GM19324 (cell line): ENCODE measurements around the gene ZDHHC12.

Experiments
- ATAC-seq: cut with Tn5 transposase; IDR thresholded peaks from one replicate; pipeline ENCODE4 v1.9.1; 2021; ENCODE audit warnings: mild to moderate bottlenecking, moderate library complexity; ENCODE audit not compliant: unreplicated experiment, low FRiP score

The ZDHHC12 gene

DNA sequence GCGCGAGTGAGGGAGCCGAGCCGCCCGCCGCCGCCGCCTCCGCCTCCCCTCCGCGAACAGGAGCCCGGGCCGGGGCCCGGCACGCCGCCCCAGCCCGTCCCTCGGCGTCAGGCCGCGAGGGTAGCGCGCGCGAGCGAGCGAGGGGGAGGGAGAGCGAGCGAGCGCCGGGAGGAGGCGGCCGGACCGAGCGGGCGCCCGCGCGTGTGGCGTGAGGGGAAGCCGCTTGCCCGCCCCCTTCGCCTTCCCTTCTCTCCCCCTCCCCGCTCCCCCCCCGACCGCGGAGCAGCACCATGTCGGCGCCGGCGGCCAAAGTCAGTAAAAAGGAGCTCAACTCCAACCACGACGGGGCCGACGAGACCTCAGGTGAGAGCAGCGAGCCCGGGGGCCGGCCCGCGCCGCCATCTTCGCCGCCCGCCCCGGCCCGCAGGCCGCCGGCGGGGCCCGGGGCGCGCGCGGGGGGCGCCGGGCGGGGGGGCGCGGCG lies 34.6 kb downstream of the ZDHHC12 start:
- ATAC-seq, result peak; percentile 16

DNA sequence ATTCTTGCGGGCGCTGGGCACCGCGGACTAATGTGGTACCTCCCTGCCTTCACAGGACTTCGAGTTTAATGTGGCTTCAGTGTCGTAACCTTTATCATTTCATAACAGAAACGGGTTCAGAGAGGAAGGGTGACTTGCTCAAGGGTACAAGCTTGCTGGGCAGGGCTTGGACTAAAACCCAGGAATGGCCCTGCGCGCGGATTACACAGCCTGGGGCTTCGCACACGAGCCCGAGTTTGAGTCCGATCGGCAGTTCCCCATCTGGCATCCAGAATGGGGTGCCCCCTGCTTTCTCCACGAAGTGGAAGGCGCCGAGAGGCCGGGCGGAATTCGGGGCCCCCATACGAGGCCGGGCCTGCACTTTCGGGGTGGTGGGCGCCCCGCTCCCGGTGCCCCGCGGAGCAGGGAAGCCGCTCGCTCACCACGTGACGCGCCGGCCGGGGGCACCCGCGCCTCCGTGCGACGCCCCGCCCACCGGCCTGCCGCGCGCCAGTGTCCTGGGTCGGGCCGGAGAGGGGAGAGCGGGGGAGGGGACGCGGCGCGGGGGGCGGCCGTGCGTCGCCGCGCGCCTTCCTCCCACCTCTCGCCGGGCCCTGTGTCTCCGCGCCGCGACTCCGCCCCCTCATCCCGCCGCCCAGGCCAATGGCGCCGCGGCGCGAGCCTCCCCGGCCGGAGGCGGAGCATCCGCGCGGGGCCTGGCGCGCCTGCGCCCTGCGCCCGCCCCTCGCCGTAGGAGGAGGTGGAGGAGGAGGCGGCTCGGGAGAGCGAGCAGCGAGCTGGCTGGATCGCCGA lies 35.2 kb downstream of the ZDHHC12 start, which contains the start of gene SET:
TSS of gene SET (plus strand) at position 722 of the 792 bp plus-strand sequence. CDS start 361 bp downstream, outside the sequence.
- peak; percentile 87 for ATAC-seq

DNA sequence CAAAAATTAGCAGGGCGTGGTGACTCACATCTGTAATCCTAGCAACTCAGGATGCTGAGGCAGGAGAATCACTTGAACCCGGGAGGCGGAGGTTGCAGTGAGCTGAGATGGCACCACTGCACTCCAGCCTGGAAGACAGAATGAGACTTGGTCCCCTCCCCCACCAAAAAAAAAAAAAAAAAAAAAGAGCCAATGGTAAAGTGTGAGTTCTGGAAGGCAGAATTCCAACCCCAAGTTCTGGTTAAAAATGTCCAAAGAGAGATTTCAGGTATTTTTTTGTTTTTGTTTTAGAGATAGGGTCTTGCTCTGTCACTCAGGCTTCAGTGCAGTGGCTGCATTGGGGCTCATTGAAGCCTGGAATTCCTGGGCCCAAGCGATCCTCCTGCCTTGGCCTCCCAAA lies 36.5 kb downstream of the ZDHHC12 start:
- no peak for ATAC-seq

DNA sequence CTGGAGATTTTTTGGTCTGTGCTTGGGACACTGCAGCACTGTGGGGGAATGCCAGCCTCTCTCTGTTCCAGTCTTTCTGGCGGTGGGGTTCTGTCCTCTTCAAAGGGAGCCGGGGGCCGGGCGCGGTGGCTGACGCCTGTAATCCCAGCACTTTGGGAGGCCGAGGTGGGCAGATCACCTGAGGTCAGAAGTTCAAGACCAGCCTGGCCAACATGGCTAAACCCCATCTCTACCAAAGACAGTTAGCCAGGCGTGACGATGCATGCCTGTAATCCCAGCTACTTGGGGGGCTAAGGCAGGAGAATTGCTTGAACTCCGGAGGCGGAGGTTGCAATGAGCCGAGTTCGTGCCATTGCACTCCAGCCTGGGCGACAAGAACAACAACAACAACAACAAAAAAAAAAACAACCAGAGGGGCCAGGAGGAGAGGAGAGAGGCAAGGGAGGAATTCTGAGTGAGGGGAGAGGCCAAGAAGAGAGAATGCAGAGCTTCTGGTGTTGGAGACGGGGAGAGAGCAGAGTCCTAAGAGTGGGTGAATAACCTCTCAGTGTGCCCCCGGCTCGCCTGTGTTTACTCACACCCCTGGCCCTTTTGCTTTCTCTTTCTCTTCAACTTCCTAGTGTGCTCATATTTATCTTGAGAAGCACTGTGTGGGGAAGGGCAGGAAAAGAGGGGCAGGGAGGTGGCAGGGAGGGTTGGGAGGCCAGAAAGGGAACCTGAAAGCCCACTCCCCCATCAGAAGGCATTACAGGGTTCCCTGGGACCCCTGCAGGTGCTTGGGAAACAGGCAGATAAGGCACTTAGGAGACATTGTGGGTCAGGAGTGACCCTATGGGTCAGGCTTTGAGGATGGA lies 38.1 kb downstream of the ZDHHC12 start:
- no peak for ATAC-seq

DNA sequence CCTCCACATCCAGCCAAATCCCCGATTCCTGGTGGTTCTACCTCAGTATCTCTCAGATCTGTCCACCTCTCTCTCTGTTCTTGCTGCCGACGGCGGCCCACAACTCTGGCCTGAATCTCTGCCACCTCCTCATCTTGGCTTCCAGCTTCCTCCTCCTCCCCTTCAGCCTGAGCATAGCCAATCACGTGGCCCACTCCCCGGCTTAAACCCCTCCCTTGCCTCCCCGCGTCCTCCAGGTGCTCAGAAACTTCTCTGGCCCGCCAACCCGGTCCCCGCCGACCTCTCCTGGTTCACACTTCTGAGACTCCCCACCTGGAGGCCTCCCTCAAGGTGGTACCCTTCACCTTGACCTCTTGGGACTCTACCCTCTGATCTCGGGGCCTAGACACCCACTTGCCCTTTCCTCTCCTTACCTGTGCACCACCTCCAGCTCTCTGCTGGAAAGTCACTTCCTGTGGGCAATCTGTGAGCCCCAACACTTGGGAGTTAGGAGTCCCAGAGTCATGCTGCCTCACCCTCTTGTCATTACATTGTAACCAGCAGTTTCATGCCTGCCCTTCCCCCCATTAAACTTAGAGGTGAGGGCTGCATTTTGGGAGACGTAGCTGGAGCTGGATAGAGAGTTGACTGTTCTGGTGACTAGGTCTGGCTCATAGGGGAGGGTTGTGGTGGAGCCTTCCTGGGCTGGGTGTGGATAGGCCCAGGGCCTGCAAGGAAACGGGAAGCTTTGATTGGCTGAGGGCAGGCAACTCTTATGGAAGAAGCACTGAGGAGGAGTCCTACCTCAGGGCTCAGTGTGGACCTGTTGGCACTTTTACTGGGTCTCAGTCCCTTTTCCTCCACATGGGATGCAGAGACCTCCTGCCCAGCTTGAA lies 39.4 kb downstream of the ZDHHC12 start:
- no peak for ATAC-seq

DNA sequence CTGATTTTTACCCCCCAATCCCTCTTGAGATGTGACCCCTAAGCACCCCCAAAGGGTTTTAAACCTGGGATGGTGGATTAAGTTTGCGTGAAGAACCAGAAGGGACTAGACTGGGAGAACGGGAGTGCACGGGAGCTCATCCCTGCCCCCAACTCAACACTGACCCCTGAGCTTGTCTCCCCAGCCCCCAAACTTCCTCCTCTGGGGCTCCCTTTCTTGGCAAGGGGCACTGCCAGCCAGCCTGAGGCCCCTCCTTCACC lies 39.9 kb downstream of the ZDHHC12 start:
- ATAC-seq, result no peak

DNA sequence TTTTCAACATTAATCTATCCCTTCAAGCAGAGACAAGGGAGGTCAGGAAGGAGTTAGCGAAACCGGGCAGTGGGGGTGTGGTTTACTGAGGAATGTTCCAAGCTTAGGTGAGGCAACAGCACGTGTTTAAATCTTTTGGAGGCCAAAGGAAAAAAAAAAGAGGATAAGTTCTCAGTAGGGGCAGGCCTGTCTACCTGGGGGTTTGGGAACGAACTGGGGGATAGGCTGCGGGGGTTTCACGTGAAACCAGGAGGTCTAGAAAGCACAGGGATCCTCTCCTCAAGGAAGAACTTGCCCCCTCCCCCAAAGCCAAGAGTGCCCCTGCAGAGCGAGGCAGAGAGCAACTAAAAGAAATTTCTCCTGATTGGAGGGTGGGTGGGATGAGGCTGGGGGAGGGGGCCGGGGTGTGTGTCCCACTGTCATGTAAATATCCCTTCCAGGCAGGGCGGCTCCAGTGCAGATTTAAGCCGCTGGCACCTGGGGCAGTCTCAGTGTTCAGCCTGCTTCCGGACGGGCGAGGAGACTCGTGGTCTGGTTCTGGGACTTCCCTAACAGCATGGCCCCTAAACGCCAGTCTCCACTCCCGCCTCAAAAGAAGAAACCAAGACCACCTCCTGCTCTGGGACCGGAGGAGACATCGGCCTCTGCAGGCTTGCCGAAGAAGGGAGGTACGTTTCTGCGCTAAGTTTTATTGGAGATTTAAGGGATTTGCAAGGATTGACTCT lies 40.4 kb downstream of the ZDHHC12 start:
- no peak for ATAC-seq

DNA sequence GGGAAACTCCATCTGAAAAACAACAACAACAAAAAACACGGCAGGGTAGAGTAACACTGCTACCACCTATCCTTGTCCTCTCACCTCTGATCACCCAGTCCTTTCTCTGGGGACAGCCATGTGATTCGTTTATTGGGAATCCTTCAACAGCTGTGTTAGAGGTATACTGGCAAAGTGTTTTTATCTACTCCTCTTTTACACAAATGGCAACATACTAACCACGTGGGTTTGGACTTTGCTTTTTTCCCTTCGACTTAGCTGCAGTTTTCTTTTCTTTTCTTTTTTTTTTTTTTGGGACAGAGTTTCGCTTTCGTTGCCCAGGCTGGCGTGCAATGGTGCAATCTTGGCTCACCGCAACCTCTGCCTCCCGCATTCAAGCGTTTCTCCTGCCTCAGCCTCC lies 46.1 kb downstream of the ZDHHC12 start:
- no peak for ATAC-seq

DNA sequence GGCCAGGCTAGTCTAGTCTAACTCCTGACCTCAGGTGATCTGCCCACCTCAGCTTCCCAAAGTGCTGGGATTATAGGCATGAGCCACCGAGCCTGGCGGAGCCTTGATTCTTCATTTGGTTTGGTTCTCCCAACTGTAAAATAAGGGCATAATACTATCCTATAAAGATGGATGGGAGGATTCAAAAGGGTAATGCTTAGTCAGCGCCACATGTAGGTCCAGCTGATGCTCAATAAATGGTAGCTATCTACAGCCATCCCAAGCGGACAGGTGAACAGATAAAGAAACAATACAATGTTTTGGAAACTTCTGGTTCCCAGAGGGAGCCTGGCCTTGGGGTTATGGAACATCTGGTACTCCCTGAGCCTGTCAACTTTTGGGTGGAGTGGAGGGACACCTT lies 48.5 kb downstream of the ZDHHC12 start:
- no peak for ATAC-seq
